Esophagus muscularis mucosa (tissue), 4 donors: ENCODE measurements around the gene CBX2.

Experiments
- CTCF ChIP-seq, 3 experiments: fragments of 200-600 bp in 2 of 3; fragments of 450-650 bp in 1 of 3; sonication (generic) in 2 of 3; IDR thresholded peaks; one replicate each; pipeline ENCODE4 v1.5.1; 2017 to 2019; ENCODE audit warnings: antibody characterized with exemption in 3 of 3, mild to moderate bottlenecking in 2 of 3, moderate library complexity in 1 of 3
- EP300 ChIP-seq: sonication (generic); formaldehyde crosslinking; IDR thresholded peaks from one replicate; pipeline ENCODE4 v1.6.1; 2017; ENCODE audit warnings: antibody characterized with exemption
- POLR2A ChIP-seq: fragments of 450-650 bp; IDR thresholded peaks from one replicate; pipeline ENCODE4 v1.6.1; 2017; ENCODE audit warnings: antibody characterized with exemption, moderate library complexity, mild to moderate bottlenecking, low read depth
- POLR2AphosphoS5 ChIP-seq, 2 donors: sonication (generic); formaldehyde crosslinking; IDR thresholded peaks; one replicate each; pipeline ENCODE4 v1.6.1; 2017; ENCODE audit warnings: antibody characterized with exemption in 2 of 2

- TF ChIP-seq CTCF (IDR thresholded peaks at IDR 0.05) (no peak), POLR2A (no peak), POLR2AphosphoS5 (IDR thresholded peaks at IDR 0.05) (no peak), EP300 (no peak)
Observed at GRCh38 chr17:79822583-79823124, 44.7 kb downstream of the CBX2 start.
